Hindlimb muscle (tissue), 1 donor: Measurements from ENCODE around the gene SPAG9. TPM values are rescaled to one million over a fixed set of nuclear protein-coding genes. Genes with fewer than 3 reads are reported as not detected.
A peak's percentile ranks its signal among the peaks of the same experiment; 100 is the strongest.
"Not testable (repeated sequence)": the region's sequence is repeated elsewhere in the genome, so short reads cannot be mapped to it uniquely, and the experiment has no call there.

ENCODE experiments used
- DNase-seq: peaks from one replicate; pipeline ENCODE4 v3.0.0-alpha.2; 2013
- polyA plus RNA-seq: library from polyadenylated mRNA; unstranded; fragments of 120-200 nt; gene quantifications from one replicate; pipeline ENCODE4 v1.2.1, GENCODE V29; 2013; ENCODE audit not compliant: insufficient read length

SPAG9 gene
- polyA plus RNA-seq, 1 donor = 62.5 TPM

DNA sequence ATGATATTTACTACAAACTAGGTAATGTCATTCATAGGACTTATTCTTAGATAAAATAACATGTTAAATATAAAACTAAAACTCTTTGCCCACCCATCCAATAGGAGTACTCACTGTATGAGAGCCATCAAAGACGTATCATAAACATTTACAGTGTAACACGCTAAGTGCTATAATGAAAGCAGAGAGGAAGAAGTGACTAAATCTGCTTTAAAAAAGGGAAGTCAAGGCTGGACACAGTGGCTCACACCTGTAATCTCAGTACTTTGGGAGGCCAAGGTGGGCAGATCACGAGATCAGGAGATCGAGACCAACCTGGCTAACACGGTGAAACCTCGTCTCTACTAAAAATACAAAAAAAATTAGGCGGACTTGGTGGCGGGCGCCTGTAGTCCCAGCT, 32.4 kb downstream of the SPAG9 start:
- no peak for DNase-seq

DNA sequence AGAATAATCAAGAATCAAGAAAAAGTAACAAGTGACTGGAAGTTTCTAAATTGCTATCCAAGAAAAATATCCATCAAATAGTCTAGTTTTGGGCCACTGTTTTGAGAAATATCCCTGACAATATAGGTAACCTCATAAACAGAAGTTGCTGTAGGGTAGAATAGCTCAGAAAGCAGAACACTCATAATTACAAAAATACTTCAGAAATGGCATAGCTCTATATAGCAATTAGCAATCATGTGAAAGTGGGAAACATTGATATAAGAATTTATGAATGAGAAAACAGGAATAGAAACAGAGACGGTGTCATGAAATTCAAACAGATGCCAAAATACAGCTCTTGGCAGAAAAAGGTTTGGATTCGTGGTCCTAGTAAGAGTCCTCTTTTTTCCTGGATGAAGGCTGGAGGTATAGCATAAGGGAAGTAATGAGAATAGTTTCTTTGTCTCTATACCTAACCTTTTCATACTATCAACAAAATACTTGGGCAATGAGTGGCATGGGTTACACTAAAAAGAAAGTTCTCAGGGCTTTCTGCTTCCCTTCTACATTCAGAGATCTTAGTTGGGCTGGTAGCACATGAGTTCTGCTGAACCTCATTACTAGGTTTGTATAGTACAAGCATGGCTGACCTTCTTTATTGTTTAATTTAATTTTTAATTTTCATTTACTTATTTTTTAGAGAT, 33.5 kb downstream of the SPAG9 start:
- DNase-seq = no peak

DNA sequence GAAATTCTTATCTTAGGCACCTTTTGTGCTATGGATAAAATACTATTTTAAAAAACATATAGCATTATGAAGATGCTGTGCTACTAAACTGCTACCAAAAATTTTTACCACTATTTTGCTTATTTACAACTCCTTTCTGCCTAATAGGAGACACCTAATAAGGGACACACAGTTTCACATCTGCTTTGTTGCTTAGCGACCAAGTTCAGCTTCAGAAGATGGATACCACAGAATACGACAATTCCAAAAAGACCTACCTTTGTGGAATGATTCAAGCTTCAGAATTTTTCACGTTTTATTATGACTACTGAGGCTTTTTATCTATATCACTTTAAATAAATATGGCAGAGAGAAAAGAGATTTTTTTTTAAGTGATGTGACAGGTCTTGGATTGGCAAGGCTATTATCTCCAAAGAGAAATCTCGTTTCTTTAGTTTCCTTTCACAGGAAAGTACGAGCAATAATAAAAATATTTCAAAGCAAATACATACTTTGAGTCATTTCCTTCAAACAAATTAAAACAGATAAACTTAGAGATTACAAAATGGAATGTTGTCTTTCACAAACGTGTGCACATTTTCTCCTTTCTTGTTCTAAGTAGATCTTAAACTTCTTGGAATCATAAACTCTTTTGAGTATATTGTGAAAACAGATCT, 35.4 kb downstream of the SPAG9 start:
- DNase-seq = no peak

DNA sequence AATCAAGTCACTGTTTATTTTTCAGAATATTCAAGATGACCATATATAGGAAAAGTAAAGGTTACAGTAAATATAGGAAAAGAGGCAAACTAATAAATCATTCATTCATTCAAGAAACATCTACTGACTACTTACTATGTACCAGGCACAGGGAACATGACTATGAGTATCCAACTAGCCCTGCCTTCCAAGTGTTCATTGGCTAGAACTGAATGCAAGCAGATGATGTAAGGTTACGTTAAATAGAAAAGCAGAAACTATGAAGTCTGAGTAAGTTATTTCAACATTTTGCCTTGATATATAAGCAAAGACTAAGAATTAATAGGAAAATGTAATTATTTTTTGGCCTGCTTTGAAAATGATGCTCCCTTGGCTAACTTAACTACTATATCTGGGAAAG, 36.7 kb downstream of the SPAG9 start:
- DNase-seq = no peak

DNA sequence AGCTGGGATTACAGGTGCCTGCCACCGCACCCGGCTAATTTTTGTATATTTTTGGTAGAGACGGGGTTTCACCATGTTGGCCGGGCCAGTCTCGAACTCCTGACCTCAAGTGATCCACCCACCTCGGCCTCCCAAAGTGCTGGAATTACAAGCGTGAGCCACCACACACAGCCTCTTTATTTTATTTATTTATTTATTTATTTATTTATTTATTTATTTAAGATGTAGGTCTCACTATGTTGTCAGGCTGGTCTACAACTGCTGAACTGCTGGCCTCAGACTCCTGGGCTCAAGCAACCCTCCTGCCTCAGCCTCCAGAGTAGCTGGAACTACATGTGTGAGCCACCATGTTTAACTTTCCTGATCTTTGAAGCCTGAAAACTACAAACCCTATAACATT, 37.3 kb downstream of the SPAG9 start:
- not testable (repeated sequence) for DNase-seq

DNA sequence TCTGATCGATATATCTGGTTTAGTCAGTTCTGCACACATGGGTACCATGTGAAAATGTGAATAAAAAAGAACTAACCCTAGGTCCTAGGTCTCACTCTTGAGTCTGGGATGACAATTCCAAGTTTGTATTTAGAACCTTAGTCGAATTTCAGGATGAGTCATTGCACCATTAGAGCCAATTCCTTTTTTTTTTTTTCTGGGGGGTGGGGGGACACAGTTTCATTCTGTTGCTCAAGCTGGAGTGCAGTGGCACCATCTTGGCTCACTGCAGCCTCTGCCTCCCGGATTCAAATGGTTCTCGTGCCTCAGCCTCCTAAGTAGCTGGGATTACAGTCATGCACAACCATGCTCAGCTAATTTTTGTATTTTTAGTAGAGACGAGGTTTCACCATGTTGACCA, 41.6 kb downstream of the SPAG9 start:
- no peak for DNase-seq

DNA sequence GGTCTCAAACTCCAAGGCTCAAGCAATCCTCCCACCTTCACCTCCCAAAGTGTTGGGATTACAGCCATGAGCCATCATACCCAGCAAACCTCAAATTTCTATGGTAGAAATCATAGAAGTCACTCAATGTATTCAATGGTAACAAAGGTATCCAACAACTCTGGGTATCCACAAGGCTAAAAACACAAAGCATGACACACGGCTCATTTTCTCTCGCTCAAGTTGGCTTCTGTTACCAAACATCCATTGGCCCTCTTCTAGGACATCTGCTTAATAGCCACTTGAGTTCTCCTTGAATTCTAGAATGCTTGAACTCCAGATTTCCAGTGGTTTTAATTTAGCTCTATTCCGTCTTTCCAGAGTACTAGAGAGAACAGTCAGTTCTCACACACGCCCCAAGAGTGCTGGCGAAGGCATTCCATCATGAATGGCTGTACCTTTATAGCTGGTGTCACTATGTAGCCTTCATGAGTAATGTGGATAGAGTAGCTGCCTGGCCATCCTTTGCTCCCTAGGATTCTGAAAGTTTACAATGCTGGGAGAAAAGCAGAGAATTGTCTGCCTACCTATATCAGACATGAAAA, 42.6 kb downstream of the SPAG9 start:
- DNase-seq = no peak

DNA sequence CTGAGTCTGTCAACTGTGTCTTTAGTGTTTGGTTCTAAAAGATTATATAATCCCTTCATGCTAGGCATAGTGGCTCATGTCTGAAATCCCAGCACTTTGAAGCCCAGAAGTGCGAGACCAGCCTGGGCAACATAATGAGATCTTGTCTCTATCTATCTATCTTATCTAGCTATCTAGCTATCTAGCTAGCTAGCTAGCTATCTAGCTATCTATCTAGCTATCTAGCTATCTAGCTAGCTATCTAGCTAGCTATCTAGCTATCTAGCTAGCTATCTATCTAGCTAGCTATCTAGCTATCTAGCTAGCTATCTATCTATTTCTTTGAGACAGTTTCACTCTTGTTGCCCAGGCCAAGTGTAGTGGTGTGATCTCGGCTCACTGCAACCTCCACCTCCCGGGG, 43.8 kb downstream of the SPAG9 start:
- DNase-seq = no peak

DNA sequence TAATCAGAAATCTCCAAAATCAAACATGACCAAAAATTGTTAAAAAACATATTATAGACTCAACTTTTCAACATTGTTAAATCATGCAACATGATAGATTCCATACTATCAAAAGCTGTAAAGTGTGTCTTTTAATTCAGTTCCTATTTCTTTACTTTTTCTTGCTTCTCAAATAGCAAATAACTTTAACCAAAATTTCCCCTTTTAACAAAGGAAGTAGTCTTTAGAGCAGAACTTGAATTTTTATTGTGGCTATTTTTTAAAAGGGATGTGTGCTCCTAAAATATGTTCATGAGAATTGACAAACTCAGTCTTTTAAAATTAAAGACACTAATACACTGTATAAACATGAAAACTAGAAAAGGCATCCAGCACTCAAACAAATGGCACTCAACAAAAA, 49.1 kb downstream of the SPAG9 start:
- no peak for DNase-seq

DNA sequence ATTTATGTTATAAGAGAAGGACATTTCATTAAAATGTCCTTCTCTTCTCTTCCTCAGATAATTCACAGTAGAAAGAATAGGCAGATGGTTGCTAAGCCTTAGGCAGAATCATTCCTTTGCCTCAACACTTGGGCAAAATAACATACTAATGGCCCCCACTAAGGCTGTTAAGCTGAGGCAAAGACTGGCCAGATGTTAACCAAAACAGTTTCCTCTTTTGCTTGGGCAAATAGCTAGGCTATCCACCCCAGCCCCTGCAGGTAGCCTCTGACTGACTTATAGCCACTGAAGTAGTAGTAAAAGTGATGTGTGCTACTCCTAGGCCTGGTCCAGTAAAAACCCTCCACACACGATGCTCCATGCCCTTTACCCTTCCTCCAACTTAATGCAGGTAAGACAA, 55.2 kb downstream of the SPAG9 start:
- DNase-seq = no peak

DNA sequence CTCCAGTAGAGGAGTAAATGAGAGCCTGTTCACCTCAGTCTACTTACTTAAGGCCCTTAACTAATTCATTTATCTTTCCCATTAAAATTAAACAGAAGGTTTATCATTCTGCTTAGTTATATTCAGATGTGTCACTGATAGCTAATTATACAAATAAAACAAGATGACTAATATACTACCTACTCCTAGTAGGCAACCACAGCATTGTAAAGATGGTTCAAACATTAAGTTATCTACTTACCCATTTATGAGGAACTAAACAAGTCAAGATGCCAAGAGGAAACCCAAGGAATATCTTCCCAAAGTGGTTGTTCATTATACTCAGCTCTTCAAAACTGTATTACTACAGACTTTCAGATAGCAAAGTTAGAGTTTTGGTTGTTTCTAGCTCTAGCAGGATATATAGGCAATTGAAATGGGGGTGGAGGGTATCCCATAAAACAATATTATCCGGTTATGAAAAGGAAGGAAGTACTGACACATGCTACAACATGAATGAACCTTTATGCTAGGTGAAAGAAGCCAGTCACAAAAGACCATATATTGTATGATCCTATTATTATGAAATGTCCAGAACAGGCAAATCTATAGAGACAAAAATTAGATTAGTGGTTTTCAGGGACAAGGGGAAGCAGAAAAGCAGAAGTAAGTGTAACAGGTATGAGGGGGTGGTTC, 56.5 kb downstream of the SPAG9 start:
- no peak for DNase-seq

DNA sequence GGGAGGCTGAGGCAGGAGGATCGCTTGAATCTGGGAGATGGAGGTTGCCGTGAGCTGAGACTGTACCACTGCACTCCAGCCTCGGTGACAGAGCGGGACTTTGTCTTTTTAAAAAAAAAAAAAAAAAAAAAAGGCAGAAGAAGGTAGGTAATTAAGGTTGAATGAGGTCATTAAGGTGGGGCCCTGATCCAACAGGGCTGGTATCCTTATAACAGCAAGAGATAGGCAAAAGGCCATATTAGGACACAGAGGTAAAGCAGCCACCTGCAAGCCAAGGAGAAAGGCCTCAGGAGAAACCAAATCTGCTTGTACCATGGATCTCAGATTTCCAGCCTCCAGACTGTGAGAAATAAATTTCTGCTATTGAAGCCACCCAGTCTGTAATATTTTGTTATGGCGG, 60.3 kb downstream of the SPAG9 start:
- no peak for DNase-seq

DNA sequence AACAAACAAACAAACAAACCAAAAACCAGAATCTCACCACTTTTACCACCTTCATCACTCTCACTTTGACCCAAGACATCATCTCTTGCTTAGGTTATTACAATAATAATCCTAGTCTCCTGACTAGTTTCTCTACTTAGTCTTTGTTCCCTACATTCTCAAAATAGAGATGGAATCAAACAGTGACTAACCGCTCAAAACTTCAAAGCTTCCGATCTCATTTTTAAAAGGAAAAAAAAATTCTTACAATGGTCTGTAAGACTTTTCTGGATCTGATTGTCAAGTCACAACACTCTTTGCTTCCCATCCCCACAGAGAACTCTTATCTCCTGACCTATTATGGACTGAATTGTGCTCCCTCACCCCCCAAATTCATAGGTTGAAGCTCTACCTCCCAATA, 60.9 kb downstream of the SPAG9 start:
- no peak for DNase-seq

DNA sequence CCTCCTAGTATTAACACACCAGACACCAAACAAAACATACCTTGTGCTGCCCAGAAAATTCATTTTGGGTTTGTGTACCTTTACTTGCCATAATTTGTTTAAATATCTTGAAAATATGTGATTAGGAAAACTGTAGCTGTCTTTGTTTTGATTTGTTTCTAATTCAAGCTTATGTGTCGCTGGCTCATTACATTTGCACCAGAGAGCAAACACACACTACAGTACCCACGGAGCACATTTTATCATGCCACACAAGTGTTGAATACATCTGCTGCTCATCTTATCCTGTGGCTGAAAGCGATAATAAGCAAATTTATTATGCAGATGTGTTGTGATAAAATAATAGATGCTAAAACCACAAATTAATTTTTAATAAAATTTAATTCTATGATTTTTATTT, 63.1 kb downstream of the SPAG9 start:
- DNase-seq = no peak

DNA sequence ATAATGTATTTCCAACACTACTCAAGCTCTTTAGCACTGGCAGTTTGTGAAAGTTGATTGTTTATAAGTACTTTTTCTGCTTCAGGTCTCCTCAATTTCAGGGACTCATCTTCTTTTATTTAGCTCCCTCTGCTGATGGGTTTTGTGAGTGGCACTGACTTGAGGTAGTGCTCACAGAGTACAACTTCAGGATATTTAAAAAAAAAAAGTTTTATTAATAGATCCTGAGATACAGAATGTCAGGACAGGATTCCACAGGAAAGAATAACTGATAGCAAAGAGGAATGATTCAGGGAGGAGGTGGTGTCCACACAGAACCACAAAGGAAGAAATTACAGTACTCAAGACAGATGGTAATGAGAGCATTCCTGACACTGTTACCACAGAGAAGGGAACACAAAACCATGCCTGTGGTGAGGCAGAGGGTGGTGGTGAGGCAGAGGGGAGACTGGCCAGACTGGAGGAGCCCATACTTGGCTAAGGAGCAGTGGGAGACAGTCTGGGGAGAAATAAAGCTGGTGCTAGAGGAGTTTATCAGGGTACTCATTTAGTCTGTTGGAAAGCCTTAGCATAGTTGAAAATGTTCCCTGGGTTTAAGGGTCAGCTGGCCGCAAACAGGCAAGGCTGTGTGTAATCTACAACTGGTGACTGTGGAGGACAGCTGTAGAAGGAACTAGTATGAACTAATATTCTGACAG, 63.7 kb downstream of the SPAG9 start:
- DNase-seq = peak; percentile 51

DNA sequence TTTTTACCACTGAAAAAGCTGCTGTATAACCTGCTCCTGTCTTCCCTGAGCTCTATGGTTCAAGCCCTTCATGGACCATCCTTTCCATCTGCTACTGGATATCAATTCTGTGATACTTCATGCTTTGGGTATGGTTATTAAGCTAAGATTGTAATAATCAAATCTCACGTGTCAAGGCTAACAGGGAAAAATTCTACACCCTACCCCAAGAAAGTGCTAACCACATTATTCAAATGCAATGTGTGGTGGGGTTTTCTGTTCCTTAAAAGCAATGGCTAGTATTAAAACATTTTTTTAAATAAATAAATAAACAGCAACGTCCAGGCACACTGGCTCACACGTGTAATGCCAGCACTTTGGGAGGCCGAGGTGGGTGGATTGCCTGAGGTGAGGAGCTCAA, 65.9 kb downstream of the SPAG9 start:
- no peak for DNase-seq

DNA sequence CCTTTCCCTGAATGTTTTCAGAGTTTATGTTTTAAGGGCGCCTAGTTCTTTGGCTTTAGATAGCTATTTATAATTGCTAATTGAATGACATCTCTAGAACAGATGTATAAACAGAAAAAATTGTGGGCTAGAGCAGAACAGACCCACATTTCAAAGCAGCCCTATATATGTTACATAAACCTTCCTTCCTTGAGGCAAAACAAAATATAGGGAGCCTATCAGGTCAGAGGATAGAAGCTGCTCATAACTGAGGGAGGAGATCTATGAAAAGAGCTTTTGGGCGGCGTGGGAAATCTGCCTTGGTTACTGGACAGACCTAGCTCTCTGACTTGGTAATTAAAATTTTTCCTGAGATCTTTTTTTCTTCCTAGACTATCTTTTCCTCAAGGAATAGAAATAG, 68.4 kb downstream of the SPAG9 start:
- DNase-seq = no peak

DNA sequence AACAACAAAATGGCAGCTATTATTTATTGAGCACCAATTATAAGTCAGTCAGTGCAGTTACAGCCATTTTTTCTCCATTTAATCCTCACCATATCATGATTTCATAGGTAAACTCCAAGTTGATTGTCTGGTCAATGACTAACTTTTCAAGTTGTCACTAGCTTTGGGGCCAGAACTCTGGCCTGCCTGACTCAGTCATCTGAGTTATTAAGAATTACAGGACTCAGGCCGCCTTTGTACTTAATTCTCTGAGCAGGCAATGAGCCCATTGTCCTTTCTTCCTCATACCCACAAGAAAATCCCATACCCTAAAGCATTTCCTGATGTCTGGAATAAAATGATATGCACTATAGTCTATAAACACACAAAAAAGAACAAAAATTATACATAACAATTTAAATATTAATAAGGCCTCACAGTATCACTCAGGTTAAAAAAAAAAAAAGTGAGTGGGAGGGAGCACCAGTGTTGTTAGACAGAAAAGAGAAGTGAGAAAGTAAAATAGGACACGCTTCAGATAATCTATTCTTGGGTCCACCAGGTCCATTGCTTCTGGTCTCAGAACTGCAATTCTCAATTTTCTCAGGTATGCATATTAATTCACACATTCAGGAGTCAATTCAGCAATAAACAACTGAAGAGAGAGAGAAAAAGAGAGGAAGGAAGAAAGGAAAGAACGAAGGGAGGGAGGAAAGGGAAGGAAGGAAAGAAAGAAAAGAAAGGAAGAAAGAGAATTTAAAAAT, 70.2 kb downstream of the SPAG9 start:
- DNase-seq = no peak

DNA sequence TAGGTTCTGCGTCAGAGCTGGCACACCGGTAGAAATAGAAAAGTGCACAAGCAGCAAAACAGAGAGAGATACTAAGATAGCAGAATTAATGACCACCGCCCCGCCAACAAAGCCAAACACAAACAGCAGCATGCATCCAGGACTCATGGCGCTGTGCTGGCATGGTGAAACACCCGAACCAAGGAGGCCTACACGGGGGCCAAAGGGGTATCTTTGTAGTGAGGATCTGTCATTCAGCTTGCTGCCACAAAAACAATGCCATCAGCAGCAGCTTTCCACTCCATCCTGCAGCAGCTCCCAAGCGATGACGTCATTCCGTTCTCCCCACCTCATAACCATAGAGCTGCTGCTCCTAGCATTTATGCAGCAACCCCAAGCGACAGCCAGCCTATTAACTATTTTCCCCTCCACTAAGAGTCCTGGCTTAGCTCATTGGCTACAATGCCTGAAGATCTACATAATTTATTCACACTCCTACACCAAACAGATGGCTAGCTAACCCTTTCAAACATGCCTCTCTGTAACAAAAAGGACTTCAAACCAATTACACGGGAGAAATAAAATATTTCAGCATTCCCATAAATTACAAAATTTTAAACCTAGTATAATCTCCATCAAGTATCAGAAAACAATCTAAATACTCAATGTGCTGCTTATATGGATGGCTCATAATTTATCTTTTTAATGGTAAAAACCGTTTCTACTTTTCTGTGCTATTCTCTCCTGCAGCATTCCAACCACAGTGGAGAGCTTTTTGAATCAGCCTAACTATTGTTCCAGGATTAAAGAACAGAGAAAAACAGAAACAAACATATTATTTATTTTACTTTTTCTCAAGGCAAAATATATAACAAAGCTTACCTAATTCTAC, 73.9 kb downstream of the SPAG9 start:
- peak; percentile 87 for DNase-seq

DNA sequence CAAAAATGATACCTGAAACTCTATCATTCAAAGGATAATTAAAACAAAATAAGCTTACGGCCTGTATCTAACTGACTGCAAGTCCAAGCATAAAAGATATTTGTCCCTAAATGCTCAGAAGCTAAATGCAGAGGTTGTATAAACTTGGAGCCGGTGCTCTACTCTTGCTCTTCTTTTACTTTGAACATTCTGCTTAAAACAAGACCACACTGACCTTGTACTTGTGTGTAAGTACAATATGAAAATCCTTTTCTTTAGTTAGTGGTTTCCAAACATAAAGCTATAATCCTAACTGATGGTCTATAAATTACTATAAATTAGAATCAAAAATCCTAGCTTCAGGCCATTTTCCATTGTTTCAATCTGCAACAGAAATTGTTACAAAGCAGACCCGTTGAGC, 74.6 kb downstream of the SPAG9 start:
- no peak for DNase-seq

DNA sequence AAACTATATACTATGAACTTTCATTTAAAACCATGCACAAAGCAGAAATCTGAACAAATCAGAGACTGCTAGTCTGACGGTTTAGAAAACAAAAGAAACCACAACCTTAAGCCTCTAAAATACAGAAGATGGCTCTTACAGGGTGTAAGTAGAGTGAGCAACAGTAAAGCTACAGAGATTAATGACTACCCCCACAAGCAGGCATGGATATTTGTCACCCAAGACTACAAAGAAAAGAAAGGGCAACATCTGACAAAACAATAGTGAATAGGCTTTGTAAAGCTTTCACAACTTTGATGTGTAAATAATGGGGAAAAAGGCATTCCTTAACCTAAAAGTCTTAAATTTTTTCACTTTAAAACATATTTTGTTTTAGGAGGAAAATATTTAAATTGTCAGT, 75.0 kb downstream of the SPAG9 start:
- DNase-seq = no peak
